ENCODE measurements around the gene PLEKHA7. TPM values are rescaled to one million over a fixed set of nuclear protein-coding genes. Genes with fewer than 3 reads are reported as not detected.
"Not testable (repeated sequence)": the region's sequence is repeated elsewhere in the genome, so short reads cannot be mapped to it uniquely, and the experiment has no call there.

PLEKHA7 gene
- total RNA-seq, 1 donor from 2014 or later, result 4.3 TPM

- no peak for DNase-seq
Observed at GRCh38 chr11:16941935-16942334, 72.3 kb downstream of the PLEKHA7 start.

GRCh38 chr11:16938061-16938460 lies 76.2 kb downstream of the PLEKHA7 start:
- no peak for DNase-seq

- no peak for DNase-seq
Observed at GRCh38 chr11:16936643-16937042, 77.6 kb downstream of the PLEKHA7 start.

- DNase-seq, result peak; percentile 64
Observed at GRCh38 chr11:16935518-16936302, 78.5 kb downstream of the PLEKHA7 start.

GRCh38 chr11:16933756-16934603 lies 80.2 kb downstream of the PLEKHA7 start:
- no peak for DNase-seq

- DNase-seq, result no peak
Observed at GRCh38 chr11:16933291-16933690, 80.9 kb downstream of the PLEKHA7 start.

- no peak for DNase-seq
Observed at GRCh38 chr11:16928044-16928443, 86.2 kb downstream of the PLEKHA7 start.

- no peak for DNase-seq
Observed at GRCh38 chr11:16926883-16927626, 87.2 kb downstream of the PLEKHA7 start.

GRCh38 chr11:16925561-16926065 lies 88.6 kb downstream of the PLEKHA7 start:
- DNase-seq, result peak; percentile 55

- DNase-seq, result no peak
Observed at GRCh38 chr11:16924826-16925560, 89.2 kb downstream of the PLEKHA7 start.

GRCh38 chr11:16924462-16924825 lies 89.8 kb downstream of the PLEKHA7 start:
- no peak for DNase-seq

- DNase-seq, result no peak
Observed at GRCh38 chr11:16923987-16924386, 90.2 kb downstream of the PLEKHA7 start.

- no peak for DNase-seq
Observed at GRCh38 chr11:16921668-16922067, 92.5 kb downstream of the PLEKHA7 start.

GRCh38 chr11:16921019-16921418 lies 93.2 kb downstream of the PLEKHA7 start:
- DNase-seq, result no peak

- no peak for DNase-seq
Observed at GRCh38 chr11:16920559-16920958, 93.7 kb downstream of the PLEKHA7 start.

- DNase-seq, result not testable (repeated sequence)
Observed at GRCh38 chr11:16918543-16919182, 95.6 kb downstream of the PLEKHA7 start.

- DNase-seq, result peak; percentile 52
Observed at GRCh38 chr11:16917941-16918340, 96.3 kb downstream of the PLEKHA7 start.

GRCh38 chr11:16912692-16913111 lies 101.5 kb downstream of the PLEKHA7 start:
- no peak for DNase-seq

- no peak for DNase-seq
Observed at GRCh38 chr11:16911658-16912057, 102.6 kb downstream of the PLEKHA7 start.

GRCh38 chr11:16911186-16911585 lies 103.0 kb downstream of the PLEKHA7 start:
- no peak for DNase-seq

- DNase-seq, result no peak
Observed at GRCh38 chr11:16909359-16910035, 104.7 kb downstream of the PLEKHA7 start.

Data from dermis blood vessel endothelial cell (primary cell).